Neural crest cell (in vitro differentiated cells): ENCODE measurements around the gene ZSCAN31. TPM values are rescaled to one million over a fixed set of nuclear protein-coding genes. Genes with fewer than 3 reads are reported as not detected.

Source experiments
- DNase-seq: peaks from one replicate; pipeline ENCODE4 v3.0.0; 2021; ENCODE audit warnings: low read depth, mixed read lengths, low spot score
- H3K27ac Mint-ChIP-seq: one replicate; pipeline ENCODE4 v1.8.0; 2021; ENCODE audit warnings: mild to moderate bottlenecking, mixed read lengths; ENCODE audit not compliant: unreplicated experiment
- H3K27me3 Mint-ChIP-seq: 2 replicates; pipeline ENCODE4 v1.8.0; 2021; ENCODE audit warnings: low read depth, mild to moderate bottlenecking, mixed read lengths
- H3K36me3 Mint-ChIP-seq: 2 replicates; pipeline ENCODE4 v1.8.0; 2021; ENCODE audit warnings: low read depth, mild to moderate bottlenecking, mixed read lengths
- H3K4me1 Mint-ChIP-seq: 2 replicates; pipeline ENCODE4 v1.8.0; 2021; ENCODE audit warnings: mixed read lengths
- H3K4me3 Mint-ChIP-seq: one replicate; pipeline ENCODE4 v1.8.0; 2021; ENCODE audit warnings: mild to moderate bottlenecking, mixed read lengths
- H3K9me3 Mint-ChIP-seq: 2 replicates; pipeline ENCODE4 v1.8.0; 2021; ENCODE audit warnings: mixed read lengths
- long read RNA-seq: library from polyadenylated mRNA; unstranded; transcript quantifications from one replicate; pipeline ENCODE4 v2.0.0, GENCODE V29; 2020
- total RNA-seq: library from RNA; stranded (reverse); gene quantifications from 2 replicates; pipeline ENCODE4 v1.2.1, GENCODE V29; 2021
- TF ChIP-seq, protein P1 (sequence below): fragments of 200-600 bp; sonication (generic); conservative IDR thresholded peaks from 2 replicates; pipeline ENCODE4 v1.5.0; 2021; ENCODE audit warnings: antibody characterized with exemption, mild to moderate bottlenecking

ZSCAN31 gene
- 5.7 and 6.7 TPM in 2 replicates for total RNA-seq
- long read RNA-seq, transcript ZSCAN31-208 (3 exons, 1,005 nt): minor isoform, 6 of 24 reads
- long read RNA-seq, transcript ZSCAN31-201 (4 exons, 2,619 nt): major isoform, 11 of 24 reads
- long read RNA-seq, partial matches to known transcripts: 0 of 24 reads
- long read RNA-seq, other reads (novel, unspliced or antisense): 0 of 24 reads

GRCh38 chr6:28335564-28336283 lies at the start of gene ZSCAN31:
TSS of gene ZSCAN31 (minus strand) at chr6:28336148. CDS start at chr6:28329683, 6,465 bp downstream.
- peak; percentile 77 for DNase-seq
- Mint-ChIP-seq H3K4me1 (no peaks in the 10 kb centered on the region), H3K27ac (no peak within 1 kb of the TSS), H3K9me3 (peaks cover 11% of the 10 kb centered on the region), H3K4me3 (no peak within 1 kb of the TSS), H3K36me3 (peaks cover 13% of the 10 kb centered on the region), H3K27me3 (no peaks in the 10 kb centered on the region)
- TF ChIP-seq, protein P1, sequence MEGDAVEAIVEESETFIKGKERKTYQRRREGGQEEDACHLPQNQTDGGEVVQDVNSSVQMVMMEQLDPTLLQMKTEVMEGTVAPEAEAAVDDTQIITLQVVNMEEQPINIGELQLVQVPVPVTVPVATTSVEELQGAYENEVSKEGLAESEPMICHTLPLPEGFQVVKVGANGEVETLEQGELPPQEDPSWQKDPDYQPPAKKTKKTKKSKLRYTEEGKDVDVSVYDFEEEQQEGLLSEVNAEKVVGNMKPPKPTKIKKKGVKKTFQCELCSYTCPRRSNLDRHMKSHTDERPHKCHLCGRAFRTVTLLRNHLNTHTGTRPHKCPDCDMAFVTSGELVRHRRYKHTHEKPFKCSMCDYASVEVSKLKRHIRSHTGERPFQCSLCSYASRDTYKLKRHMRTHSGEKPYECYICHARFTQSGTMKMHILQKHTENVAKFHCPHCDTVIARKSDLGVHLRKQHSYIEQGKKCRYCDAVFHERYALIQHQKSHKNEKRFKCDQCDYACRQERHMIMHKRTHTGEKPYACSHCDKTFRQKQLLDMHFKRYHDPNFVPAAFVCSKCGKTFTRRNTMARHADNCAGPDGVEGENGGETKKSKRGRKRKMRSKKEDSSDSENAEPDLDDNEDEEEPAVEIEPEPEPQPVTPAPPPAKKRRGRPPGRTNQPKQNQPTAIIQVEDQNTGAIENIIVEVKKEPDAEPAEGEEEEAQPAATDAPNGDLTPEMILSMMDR: no peak

DNA sequence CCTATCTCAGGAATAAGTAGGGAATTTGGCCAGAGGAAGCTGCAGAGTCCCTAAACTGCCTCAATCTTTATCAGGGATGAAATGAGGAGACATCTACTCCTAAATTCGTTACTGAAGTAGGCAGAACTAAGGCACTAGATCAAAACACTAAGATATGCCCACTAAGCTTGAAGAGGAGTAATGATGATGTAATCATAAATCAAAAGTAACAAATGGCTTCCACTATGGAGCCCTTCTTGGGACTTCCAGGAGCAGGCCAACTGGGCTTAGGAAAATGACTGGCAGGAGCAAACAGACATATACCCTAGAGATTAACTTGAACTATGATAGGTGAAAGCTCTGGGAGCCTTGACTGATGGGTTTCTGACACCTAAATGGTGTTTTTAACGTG lies 48.2 kb upstream of the ZSCAN31 start:
- peaks cover 45% of the 10 kb centered on the region for H3K36me3 Mint-ChIP-seq
- H3K4me3 Mint-ChIP-seq: no peak overlapping the region
- no peak overlapping the region for H3K27ac Mint-ChIP-seq
- no peaks in the 10 kb centered on the region for H3K9me3 Mint-ChIP-seq
- H3K27me3 Mint-ChIP-seq: no peaks in the 10 kb centered on the region
- H3K4me1 Mint-ChIP-seq: peaks cover 30% of the 10 kb centered on the region
- TF ChIP-seq, protein P1: no peak
- no peak for DNase-seq

GRCh38 chr6:28383235-28384142 lies 47.5 kb upstream of the ZSCAN31 start:
- Mint-ChIP-seq H3K27me3 (no peaks in the 10 kb centered on the region), H3K36me3 (peaks cover 44% of the 10 kb centered on the region), H3K27ac (peak overlapping the region; percentile 96), H3K4me3 (peak overlapping the region; percentile 87), H3K4me1 (peaks cover 28% of the 10 kb centered on the region), H3K9me3 (no peaks in the 10 kb centered on the region)
- TF ChIP-seq, protein P1: peak; percentile 71
- DNase-seq: peak; percentile 58

GRCh38 chr6:28380381-28380780 lies 44.4 kb upstream of the ZSCAN31 start:
- H3K27ac Mint-ChIP-seq: no peak overlapping the region
- no peaks in the 10 kb centered on the region for H3K9me3 Mint-ChIP-seq
- DNase-seq: no peak
- TF ChIP-seq, protein P1: no peak
- H3K4me1 Mint-ChIP-seq: peaks cover 25% of the 10 kb centered on the region
- H3K4me3 Mint-ChIP-seq: no peak overlapping the region
- H3K36me3 Mint-ChIP-seq: peaks cover 45% of the 10 kb centered on the region
- no peaks in the 10 kb centered on the region for H3K27me3 Mint-ChIP-seq

GRCh38 chr6:28378644-28379043 lies 42.7 kb upstream of the ZSCAN31 start:
- Mint-ChIP-seq H3K27me3 (no peaks in the 10 kb centered on the region), H3K36me3 (peaks cover 51% of the 10 kb centered on the region), H3K9me3 (no peaks in the 10 kb centered on the region), H3K4me1 (peaks cover 20% of the 10 kb centered on the region), H3K27ac (no peak overlapping the region), H3K4me3 (no peak overlapping the region)
- no peak for DNase-seq
- TF ChIP-seq, protein P1: no peak
